Brain pericyte (primary cell): Measurements from ENCODE around the gene ST3GAL3.

Experiments used
- DNase-seq: peaks from one replicate; pipeline ENCODE4 v3.0.0-alpha.2; 2012; ENCODE audit warnings: low read depth, low spot score

The ST3GAL3 gene

DNA sequence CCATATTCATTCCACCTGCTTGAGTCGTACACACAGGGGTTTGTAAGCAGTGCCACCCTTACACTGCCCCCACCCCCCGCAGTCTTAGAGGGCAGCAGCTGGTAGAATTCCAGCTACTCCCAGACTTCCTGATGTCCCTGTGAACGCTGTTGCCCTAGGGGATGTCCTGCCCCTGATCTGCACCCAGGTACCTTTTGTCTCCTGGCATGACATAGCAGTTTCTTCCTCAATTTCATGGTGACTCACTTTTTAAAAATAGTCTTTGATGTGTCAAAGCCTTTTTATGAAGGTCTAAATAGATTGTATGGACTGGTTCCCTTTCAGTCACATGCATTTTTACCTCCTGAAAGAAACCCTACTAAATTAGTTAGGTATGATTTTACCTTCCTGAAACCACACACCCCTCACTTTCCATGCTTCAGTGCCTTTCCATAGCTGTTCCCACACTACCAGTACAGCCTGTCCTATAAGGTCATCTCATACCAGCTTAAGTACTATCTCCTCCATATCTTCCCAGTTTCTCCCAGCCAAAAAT is 76.4 kb downstream of the ST3GAL3 start:
- no peak for DNase-seq

DNA sequence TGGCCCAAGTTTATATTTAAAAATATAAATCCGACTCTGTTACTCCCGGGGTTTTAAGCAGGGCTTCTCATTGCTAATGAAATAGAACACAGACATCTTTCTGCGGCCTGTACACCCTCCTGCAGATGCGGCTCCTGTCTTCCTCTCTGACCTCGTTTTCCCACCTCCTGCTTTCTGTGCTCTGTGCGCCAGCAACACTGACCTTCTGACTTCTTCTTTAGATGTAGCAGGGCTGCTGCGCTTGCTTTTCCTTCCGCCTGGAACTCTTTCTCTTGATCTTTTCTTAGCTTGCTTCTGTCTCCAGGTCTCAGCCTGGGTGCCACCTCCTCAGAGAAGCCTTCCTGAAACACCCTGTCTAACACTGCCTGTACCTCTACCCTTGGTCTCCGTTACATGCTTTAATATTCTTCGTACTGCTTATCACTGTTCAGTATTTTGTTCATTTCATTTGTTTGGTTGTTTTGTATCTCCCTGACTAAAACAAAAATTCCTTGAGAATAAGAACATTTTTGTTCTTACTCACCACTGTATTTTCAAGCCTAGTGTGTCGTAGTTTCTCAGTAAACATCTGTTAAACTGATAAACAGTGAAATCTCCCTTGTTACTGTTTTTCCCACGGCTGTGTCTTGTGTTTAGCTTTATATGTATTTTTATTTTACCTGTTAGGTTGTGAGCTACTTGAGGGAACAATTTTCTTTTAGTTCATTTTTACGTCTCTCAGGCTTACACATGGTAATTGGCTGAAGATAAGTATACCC is 79.0 kb downstream of the ST3GAL3 start:
- no peak for DNase-seq

DNA sequence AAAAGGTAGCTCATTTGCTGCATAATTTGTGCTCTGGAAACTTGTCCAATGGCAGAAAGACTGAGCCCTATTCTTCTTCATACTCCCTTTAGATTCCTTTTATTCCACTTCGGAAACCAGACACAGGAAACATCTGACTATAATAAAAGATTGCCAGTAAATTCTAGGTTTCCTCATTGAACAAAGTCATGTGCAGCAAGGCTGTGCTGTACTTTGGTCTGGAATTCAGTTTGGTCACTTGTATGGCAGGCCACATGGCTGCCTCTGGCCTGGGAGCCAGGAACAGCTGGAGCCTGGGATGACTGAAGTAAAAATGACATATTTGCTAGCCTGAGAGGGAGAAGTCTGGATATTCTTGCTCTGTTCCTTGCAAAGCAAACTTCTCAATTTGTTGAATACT is 79.6 kb downstream of the ST3GAL3 start:
- no peak for DNase-seq

DNA sequence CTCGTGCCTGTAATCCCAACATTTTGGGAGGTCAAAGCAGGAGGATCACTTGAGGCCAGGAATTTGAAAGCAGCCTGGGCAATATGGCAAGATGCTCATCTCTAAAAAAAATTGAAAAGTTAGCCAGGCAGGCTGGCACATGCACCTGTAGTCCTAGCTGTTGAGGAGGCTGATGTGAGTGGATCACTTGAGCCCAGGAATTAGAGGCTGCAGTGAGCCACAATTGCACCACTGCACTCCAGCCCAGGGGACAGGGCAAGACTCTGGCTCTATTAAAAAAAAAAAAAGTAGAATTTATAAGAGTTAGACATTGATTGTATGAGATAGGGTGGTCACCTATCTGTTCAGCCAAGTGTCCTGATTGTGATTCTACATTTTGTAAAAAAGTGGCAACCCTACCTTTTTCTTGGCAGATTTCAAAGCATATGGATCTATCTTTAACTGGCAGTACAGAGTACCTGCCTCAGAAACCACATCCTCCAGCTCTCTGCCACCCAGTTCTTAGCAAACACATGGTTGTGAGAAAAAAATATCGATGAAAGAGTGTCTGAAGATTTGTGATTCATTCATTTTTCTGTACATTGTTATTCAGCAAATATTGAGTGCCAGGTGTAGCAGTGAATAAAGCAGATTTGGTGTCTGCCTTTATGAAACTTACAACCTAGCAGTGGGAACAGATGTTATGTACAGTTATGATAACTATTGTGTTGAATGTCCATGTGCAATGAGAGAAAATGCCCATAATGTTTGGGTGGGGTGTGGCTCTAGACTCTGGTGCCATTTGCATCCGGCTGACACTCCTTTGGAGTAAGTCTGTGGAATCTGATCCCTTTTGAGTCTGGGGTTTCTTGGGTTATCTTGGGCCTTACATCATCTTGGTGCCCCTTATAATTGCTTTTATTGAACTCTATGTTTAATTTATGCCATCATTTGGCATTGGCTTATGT is 82.5 kb downstream of the ST3GAL3 start:
- no peak for DNase-seq

DNA sequence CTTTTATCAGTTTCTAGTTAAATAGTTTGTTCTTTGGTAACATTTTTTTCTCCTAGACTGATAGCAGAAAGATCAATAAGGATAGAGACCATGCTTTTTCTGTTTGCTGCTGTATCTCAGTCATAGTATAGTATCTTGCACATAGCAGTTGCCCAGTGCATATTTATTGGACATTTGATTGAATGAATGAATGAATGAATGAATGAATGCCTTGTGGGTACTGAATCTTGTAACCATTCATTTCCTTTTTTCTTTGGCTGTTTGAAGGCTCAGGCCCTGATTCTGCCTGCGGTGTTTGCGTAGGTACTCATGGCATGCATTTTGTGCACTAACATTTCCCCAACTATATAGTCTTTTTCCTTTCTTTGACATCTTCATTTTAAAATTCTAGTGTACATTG is 83.9 kb downstream of the ST3GAL3 start:
- no peak for DNase-seq

DNA sequence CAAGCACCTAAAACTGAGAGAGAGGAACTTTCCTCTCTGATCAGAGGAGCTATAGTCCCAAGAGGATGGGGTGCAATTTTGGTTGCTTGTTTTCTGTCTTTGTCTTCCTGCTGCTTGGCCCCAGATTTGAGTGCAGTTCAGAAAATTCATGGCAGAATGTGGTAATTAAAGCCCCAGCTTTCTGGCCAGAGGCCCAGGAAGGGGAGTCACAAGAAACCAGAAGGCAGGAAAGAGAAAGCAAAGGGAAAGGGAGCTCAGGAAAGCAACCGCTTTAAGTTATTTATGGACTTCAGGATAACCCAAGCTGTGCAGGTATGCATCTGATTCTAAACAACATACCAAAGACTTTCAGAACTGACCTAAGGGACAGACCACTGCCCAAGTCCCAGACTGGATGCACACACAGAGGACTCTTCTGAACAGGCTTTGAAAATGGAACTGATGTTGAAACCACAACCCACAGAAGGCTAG is 88.8 kb downstream of the ST3GAL3 start:
- no peak for DNase-seq

DNA sequence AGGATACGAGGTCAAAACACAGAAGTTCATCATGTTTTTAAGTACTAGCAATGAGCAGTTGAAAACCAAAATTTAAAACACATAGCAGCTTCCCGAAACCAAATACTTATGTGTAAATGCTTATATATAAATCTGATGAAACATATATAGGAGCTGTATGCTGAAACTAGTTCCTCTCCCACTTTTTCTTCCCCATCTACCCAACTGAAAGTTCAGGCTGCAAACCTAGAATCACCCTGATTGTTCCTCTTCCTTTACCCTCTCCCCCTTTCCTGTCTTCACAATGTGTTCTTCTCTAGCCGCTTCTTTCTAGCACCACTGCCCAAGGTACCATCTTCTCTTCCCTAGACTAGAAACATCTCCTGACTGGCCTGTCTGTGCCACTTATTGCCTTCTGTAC is 90.6 kb downstream of the ST3GAL3 start:
- DNase-seq = no peak

DNA sequence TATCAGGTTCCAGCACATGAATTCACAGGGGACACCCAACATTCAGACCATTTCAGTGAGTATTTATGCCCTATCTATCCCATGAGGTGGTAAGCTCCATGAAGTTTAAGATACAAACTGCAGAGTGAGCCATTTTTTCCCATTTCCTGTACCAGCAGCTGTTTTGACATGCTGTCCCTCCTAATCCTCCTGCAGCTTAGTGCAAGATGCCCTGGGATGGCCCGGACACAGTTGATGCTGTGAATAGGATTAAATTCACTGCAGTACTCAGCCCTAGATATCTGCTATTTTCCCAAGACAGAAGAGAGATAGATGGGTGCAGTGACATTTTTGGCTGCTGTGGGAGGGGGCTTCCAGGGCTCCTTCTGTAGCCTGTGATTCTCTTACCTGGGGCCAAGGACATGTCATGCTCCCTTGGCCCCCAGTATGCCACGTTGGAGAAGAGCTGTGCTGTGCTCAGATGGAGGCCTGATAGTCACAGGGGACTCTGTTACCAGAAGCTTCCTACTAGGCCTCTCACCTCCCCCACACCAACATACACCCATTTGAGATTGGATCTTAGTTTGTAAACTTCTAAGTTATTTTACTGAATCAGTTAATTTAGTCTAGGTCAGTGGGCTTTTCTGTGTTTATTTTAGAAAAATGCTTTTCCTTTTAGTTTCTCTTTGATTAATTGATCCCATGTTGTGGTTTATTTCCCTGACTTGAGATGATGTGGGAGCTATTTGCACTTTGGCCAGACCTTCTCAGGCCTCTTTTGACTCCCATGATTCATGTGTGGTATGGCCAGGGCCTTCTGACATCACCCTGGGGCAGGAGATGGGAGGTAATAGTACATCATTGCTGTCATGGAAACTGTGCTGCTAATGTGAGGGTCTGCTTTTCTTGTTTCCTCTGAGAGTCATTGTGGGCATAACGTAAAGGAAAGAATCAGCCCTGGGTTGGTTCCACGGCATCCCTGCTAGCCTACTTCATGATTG is 92.6 kb downstream of the ST3GAL3 start:
- DNase-seq = no peak

DNA sequence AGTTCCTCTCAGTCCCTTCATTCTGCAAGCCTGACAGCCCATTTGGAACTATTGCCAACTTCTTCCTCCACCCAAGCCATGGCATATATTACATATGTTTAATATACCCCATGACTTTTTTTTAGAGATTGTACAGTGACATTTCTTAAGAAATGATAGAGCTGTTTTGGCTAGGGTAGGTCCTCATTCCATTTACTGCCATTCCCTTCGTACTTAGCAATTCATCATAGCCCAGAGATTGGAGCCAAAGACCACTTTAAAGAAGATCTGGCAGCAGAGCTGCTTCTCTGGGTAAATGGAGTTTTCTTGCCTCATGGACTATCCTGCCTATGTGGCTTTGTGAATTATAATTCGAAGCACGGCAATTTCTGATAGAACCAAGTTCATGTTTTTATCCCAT is 93.4 kb downstream of the ST3GAL3 start:
- no peak for DNase-seq

DNA sequence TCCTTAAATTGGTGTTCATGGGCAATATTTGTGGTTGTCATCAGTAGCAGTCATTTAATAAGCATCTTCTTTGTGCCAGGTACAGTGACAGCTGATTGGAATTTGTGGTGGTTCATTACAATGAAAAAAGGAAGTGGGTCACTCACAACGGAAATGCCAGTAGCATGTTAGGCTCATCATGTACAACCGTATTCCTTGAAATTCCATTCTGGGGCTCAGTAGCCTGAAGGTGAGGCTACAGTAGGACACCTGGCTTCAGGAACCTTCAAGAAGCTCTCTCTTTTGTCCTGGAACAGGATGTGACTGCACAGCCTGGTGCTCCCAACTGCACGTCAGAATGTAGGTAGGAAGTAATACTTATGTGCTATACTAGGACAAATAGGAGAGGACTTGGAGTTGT is 93.9 kb downstream of the ST3GAL3 start:
- no peak for DNase-seq

DNA sequence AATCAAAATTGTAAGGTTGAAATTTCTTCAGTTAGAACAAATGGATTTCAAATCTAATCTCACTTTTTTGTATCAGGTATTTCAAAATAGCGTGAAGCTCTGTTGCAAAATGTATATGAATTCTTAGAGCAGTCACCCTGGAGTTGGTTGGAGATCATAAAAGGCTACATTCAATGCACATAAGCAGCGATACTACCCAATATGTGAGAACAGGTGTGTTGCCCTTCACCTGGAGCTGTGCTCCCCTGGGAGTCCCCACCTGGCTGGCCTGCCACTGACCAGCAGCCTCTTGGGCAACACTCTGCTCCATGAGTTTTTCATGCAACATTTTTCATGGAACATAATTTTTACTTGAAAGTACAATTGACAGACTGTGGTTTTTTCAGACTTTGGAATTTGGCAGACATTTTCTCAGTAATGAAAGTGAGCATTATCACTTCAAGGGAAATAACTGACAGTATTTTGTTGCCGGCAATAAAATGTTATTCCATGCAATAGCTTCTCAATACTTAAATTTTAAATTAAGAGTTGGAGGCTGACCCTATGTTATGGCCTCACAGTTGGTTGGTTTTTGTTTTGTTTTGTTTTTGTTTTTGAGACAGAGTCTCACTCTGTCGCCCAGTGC is 95.1 kb downstream of the ST3GAL3 start:
- DNase-seq = no peak

DNA sequence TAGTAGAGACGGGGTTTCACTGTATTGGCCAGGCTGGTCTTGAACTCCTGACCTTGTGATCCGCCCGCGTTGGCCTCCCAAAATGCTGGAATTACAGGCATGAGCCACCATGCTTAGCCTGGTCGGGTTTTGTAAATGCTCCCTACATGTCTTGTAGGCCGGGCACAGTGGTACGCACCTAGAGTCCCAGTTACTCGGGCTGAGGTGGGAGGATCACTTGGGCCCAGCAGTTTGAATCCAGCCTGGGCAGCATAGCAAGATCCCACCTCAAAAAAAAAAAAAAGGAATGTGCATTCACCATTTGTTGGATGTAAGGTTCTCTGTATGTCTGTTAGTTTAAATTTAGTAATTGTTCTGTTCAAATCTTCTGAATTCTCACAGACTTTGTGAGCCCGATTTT is 95.8 kb downstream of the ST3GAL3 start:
- DNase-seq = no peak

DNA sequence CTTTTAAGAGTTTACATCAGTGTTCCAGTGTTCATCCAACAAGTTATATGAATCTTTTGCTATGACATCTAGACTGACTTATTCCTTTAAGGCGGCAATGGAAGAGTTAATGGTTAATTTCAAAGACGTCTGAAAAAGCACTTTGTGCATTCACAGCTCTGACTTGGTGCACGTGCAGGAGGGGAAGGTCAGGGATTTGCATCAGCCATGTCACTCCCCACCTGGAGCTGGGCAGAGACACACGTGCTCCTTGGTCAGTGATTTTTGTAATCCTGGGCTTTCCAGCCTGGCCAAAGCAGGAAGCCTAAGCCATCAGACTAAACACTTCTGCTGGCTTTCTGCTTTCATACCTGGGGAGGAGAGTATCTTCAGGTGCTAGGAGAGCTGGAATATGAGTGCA is 96.3 kb downstream of the ST3GAL3 start:
- no peak for DNase-seq

DNA sequence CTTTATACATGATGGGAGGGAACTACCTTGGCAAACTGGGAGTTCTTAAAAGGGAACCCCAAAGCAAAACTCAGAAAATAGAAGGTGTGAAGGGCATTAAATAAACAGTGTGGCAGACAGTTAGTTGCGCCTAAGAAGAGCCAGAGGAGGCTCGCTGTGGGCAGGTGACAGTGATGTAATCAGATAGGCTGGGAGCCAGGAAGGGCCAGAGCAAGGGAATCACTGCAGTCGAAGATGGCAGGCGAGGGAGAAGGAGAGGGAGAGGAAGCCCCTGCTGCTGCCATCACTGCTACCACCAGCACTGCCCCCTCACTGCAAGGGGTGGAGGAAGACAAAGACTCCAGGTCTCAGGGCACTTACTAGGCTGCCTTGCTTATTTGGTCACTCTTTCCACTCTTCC is 97.2 kb downstream of the ST3GAL3 start:
- DNase-seq = no peak

DNA sequence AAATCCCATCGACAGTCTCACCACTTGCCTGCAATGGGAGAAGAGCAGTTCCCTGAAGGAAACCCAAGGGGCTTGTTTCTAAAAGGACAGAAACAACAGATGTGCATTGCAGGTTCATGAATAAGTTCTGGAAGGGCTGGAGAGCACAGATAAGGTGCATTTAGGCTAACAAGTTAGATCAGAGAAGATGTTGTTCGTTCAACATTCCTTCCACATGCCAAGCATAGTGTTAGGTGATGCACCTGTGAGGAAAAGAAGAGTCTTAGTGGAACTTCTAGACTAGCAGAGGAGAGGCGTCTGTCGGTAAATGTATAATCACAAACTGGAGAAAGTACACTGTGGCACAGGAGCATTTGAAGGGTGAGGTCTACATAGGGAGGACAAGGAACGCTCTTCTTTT is 98.0 kb downstream of the ST3GAL3 start:
- DNase-seq = no peak

DNA sequence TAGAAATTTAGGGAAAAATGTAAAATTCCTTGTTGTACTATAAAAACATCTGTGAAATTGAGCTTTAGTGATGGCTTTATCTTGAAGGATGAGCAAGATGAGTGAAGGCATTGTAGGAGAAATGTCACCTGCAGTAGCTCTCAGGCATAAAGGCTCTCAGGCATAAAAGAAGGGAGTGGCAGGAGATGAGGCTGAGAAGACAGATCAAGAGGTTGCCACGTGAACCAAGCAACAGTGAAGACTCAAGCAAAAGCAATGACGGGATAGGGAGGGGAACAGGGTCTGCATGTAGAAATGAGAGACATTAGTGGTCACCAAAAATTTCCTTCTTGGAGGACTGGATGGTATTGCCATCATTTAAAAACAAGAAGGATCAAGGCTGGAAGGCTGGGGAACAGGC is 98.8 kb downstream of the ST3GAL3 start:
- no peak for DNase-seq

DNA sequence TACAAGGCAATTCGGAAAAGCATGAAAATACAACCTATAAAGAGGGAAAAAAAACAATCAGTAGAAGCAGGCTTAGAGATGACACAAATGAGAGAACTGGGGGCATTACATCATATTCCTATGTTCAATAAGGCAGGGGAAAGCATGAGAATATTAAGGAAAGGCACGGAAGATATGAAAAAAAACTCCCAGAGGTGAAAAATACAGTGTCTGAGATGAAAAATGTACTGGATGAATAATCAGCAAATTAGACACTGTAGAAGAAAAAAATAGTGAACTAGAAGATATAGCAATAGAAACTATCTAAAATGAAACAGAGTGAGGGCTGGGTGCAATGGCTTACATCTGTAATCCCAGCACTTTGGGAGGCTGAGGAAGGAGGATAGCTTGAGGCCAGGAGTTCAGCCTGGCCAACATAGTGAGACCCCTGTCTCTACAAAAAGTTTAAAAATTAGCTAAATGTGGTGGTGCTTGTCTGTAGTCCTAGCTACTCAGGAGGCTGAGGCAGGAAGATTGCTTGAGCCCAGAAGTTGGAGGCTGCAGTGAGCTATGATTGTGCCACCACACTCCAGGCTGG is 101.8 kb downstream of the ST3GAL3 start:
- DNase-seq = no peak

DNA sequence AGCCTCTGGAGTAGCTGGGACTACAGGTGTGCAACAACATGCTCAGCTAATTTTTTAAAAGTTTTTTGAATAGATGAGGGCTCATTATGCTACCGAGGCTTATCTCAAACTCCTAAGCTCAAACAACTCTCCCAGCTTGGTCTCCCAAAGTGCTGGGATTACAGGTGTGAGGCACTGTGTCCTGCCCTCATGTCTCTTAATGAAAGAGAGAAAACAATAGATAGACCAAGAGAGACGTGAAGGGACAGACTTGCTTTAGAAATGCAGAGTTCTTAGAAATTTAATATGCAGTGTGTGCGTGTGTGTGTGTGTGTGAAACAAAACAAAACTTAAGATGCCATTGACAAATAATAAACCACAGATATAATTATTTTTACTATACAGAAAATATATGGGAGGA is 105.2 kb downstream of the ST3GAL3 start:
- DNase-seq = no peak

DNA sequence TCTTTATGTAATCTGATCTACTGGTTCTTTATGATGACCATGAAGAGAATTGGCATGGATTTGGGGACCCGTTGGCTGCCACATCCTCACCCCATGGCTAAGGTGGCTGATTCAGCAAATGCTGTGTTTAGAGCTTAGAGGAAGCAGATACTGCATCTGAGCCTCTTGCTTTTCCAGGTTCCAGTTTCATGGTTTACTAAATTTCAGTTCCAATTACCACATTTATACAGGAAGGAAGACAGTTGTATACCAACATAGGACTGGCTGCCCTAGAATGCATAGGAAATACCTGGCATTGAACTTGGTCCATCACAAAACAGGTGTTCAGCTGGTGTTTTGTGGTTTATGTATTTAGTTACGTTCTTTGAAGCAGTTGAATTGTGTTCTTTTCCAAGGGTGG is 107.1 kb downstream of the ST3GAL3 start:
- no peak for DNase-seq

DNA sequence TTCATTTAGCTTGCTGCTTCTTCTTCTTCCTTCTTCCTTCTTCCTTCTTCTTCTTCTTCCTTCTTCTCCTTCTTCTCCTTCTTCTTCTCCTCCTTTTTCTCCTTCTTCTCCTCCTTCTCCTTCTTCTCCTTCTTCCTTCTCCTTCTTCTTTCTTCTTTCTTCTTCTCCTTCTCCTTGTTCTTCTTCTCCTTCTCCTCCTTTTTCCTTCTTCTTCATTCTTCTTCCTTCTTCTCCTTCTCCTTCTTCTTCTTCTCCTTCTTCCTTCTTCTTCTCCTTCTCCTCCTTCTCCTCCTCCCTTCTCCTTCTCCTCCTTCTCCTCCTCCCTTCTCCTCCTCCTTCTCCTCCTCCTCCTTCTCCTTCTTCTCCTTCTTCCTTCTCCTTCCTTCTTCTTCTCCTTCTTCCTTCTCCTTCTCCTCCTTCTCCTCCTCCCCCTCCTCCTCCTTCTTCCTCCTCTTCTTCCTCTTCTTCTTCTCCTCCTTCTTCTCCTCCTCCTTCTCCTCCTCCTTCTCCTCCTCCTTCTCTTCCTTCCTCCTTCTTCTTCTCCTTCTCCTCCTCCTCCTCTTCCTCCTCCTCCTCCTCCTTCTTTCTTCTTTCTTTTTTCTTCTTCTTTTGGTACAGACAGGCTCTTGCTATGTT is 110.1 kb downstream of the ST3GAL3 start:
- no peak for DNase-seq
